Measurements from ENCODE around the gene TOP3A.

- TF ChIP-seq EP300 (IDR thresholded peaks at IDR 0.05): no peak
- TF ChIP-seq CTCF (IDR thresholded peaks at IDR 0.05): no peak
- TF ChIP-seq POLR2AphosphoS5 (IDR thresholded peaks at IDR 0.05): no peak
These were observed 60.6 kb downstream of the TOP3A start for GRCh38 chr17:18253947-18254821.
